Stomach (tissue), 9 donors: ENCODE results near the gene CPT2. TPM values are rescaled to one million over a fixed set of nuclear protein-coding genes. Genes with fewer than 3 reads are reported as not detected.

Experiments
- DNase-seq, 2 donors: peaks; one replicate each; pipeline versions ENCODE4 v3.0.0 to v3.0.0-alpha.2; 2013 to 2019
- H3K27ac ChIP-seq, 5 donors: fragments of 200-600 bp in 4 of 5; sonication (generic) in 4 of 5; one replicate each; pipeline ENCODE4 v1.5.1; 2013 to 2019; ENCODE audit warnings: mild to moderate bottlenecking in 1 of 5, moderate library complexity in 1 of 5
- H3K27me3 ChIP-seq, 3 donors: fragments of 200-600 bp; sonication (generic); one replicate each; pipeline ENCODE4 v1.5.1; 2017 to 2019; ENCODE audit warnings: mixed run types in 1 of 3
- H3K36me3 ChIP-seq, 4 donors: fragments of 200-600 bp; sonication (generic); 1 replicate in 3 of 4; 2 replicates in 1 of 4; pipeline ENCODE4 v1.5.1; 2016 to 2019
- H3K4me1 ChIP-seq, 4 donors: fragments of 200-600 bp; sonication (generic); one replicate each; pipeline ENCODE4 v1.5.1; 2016 to 2019
- H3K4me3 ChIP-seq, 4 donors: fragments of 200-600 bp; sonication (generic) in 3 of 4; one replicate each; pipeline ENCODE4 v1.5.1; 2016 to 2019; ENCODE audit warnings: mild to moderate bottlenecking in 1 of 4
- H3K9me3 ChIP-seq, 4 donors: fragments of 200-600 bp; sonication (generic); one replicate each; pipeline ENCODE4 v1.5.1; 2016 to 2019
- EP300 ChIP-seq: sonication (generic); formaldehyde crosslinking; IDR thresholded peaks from one replicate; pipeline ENCODE4 v1.6.1; 2017; ENCODE audit warnings: antibody characterized with exemption
- POLR2A ChIP-seq, 4 donors: fragments of 450-650 bp; IDR thresholded peaks; one replicate each; pipeline ENCODE4 v1.6.1; 2016; ENCODE audit warnings: antibody characterized with exemption in 4 of 4, control low read depth in 2 of 4, mild to moderate bottlenecking in 1 of 4, moderate library complexity in 1 of 4
- POLR2AphosphoS5 ChIP-seq, 3 donors: sonication (generic); formaldehyde crosslinking; IDR thresholded peaks; one replicate each; pipeline ENCODE4 v1.6.1; 2016; ENCODE audit warnings: antibody characterized with exemption in 3 of 3
- WGBS, 5 donors: extraction: QIAGEN DNeasy Blood & Tissue Kit in 3 of 5; methylation state at CpG; one replicate each; pipeline versions ENCODE4 v1.1.5 to v1.1.7; 2013 to 2018; 5-methylcytosine and 5-hydroxymethylcytosine counted together
- intact Hi-C: fragments of 100-400 bp; cut with DNase I; formaldehyde crosslinking; loops from one replicate; pipeline ENCODE4 v1.15.1; 2023; ENCODE audit warnings: low total_unique reads
- polyA plus RNA-seq, 3 donors: library from polyadenylated mRNA; stranded (reverse); fragments of 200-250 nt; gene quantifications; one replicate each; pipeline ENCODE4 v1.2.3, GENCODE V29; 2013
- total RNA-seq, 5 donors: library from RNA; depleted of rRNA; stranded (reverse); fragments of >200 nt; gene quantifications; one replicate each; pipeline versions ENCODE4 v1.1.0 to v1.2.3, GENCODE V29; 2014 to 2016
- TF ChIP-seq, protein P1 (sequence below), 7 experiments: fragments of 450-650 bp in 4 of 7; fragments of 200-600 bp in 3 of 7; sonication (generic) in 3 of 7; IDR thresholded peaks; one replicate each; pipeline ENCODE4 v1.5.1; 2016 to 2019; ENCODE audit warnings: antibody characterized with exemption in 7 of 7, control low read depth in 2 of 7, mild to moderate bottlenecking in 1 of 7
- donor health status: healthy with polysubstance abuse.
- donor health status: Bipolar disorder and iron deficiency.
- donor health status: healthy.

The CPT2 gene
- total and polyA plus RNA-seq, 8 donors, result 2.3 to 221 (median 19.4) TPM

DNA sequence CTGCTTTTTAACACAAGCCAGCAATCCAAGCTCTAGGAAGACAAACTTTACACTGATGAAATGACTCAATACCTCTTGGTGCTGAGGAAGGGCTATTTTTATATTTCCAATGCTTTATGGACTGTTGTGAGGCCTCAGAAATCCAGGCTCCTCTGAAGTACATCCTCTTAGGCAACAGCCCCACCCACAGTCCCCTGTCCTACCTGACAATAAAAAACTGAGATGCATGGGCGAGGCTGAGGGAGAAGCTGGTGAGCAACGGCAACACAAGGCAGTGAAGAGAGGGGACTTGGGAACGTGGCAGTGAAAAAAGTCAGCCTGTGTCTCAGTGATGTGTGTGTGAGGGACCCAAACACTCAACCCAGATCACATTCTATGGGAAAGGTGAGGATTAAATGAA, 10.1 kb upstream of the CPT2 start:
- H3K9me3 ChIP-seq, result no peaks in the 10 kb centered on the region
- H3K36me3 ChIP-seq, result no peaks in the 10 kb centered on the region
- intact Hi-C loops, result loop anchor here (10.0 kb wide), 1 partner anchor 272 kb away; no protein-coding TSS in a partner anchor
- 70 to 89% (median 75%) methylated on average over 3 of the region's 3 CpGs for WGBS, 5 donors
- DNase-seq, result no peak
- no peak for TF ChIP-seq EP300
- TF ChIP-seq POLR2A (IDR thresholded peaks at IDR 0.05), result no peak
- no peak for TF ChIP-seq POLR2AphosphoS5 (IDR thresholded peaks at IDR 0.05)
- TF ChIP-seq, protein P1, sequence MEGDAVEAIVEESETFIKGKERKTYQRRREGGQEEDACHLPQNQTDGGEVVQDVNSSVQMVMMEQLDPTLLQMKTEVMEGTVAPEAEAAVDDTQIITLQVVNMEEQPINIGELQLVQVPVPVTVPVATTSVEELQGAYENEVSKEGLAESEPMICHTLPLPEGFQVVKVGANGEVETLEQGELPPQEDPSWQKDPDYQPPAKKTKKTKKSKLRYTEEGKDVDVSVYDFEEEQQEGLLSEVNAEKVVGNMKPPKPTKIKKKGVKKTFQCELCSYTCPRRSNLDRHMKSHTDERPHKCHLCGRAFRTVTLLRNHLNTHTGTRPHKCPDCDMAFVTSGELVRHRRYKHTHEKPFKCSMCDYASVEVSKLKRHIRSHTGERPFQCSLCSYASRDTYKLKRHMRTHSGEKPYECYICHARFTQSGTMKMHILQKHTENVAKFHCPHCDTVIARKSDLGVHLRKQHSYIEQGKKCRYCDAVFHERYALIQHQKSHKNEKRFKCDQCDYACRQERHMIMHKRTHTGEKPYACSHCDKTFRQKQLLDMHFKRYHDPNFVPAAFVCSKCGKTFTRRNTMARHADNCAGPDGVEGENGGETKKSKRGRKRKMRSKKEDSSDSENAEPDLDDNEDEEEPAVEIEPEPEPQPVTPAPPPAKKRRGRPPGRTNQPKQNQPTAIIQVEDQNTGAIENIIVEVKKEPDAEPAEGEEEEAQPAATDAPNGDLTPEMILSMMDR (IDR thresholded peaks at IDR 0.05), result no peak
- no peak overlapping the region for H3K4me3 ChIP-seq
- H3K4me1 ChIP-seq, result peaks cover 16 to 41% (median 25%) of the 10 kb centered on the region in 4 donors
- no peak overlapping the region for H3K27ac ChIP-seq
- no peaks in the 10 kb centered on the region for H3K27me3 ChIP-seq

DNA sequence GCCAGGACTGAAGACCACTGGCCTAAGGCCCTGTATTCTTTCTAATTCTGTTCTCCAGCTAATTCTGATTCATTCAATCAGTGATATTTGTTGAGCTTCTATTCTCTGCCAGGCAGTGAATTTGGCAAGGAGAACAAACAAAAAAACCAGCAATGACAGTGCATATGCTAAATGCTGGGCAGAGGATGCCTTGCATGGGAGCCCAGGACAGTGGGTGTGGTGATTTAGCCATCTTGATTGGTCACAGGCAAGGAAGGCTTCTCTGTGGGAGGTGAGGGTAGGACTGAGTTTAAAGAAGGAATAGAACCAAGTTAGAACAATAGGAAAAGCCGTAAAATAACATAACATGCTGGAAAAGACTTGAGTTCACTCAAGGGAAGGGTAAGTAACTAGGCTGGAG, 9.2 kb upstream of the CPT2 start:
- TF ChIP-seq POLR2AphosphoS5 (IDR thresholded peaks at IDR 0.05) (no peak), EP300 (no peak), POLR2A (IDR thresholded peaks at IDR 0.05) (no peak)
- TF ChIP-seq, protein P1 (IDR thresholded peaks at IDR 0.05), result no peak

DNA sequence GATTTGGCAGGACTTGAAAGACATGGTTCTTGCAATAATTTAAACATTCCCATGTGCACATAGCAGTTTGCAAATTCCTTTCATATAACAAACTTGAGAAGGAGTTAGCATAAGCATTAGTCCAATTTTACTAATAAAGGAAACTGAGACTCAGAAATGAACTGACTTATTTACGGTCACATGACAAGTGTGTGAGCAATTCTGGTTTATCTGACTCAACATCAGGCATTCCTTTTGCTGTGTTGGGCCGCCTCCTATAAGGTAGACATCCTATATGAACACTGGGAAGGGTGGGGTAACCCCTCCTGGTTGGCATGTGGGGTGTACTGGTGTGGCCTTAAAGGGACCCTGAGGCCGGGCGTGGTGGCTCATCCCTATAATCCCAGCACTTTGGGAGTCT, 8.5 kb upstream of the CPT2 start:
- H3K4me1 ChIP-seq, result peaks cover 4 to 26% (median 12%) of the 10 kb centered on the region in 4 donors
- intact Hi-C loops, result loop anchor here (10.0 kb wide), 1 partner anchor 273 kb away; no protein-coding TSS in a partner anchor
- 81 to 90% (median 82%) methylated on average over 4 of the region's 4 CpGs for WGBS, 5 donors
- H3K27me3 ChIP-seq, result no peaks in the 10 kb centered on the region
- no peak for DNase-seq
- H3K36me3 ChIP-seq, result no peaks in the 10 kb centered on the region
- no peak overlapping the region for H3K27ac ChIP-seq
- no peaks in the 10 kb centered on the region for H3K9me3 ChIP-seq
- TF ChIP-seq EP300 (no peak), POLR2AphosphoS5 (IDR thresholded peaks at IDR 0.05) (no peak), POLR2A (IDR thresholded peaks at IDR 0.05) (no peak)
- TF ChIP-seq, protein P1 (IDR thresholded peaks at IDR 0.05), result no peak
- H3K4me3 ChIP-seq, result no peak overlapping the region

More for the DNA sequence above, 9.2 kb upstream of the CPT2 start:
- no peak overlapping the region for H3K27ac ChIP-seq
- H3K4me3 ChIP-seq, result no peak overlapping the region
- intact Hi-C loops, result loop anchor here (10.0 kb wide), 1 partner anchor 273 kb away; no protein-coding TSS in a partner anchor
- no peaks in the 10 kb centered on the region for H3K36me3 ChIP-seq
- no peaks in the 10 kb centered on the region for H3K27me3 ChIP-seq
- H3K9me3 ChIP-seq, result no peaks in the 10 kb centered on the region
- no peak for DNase-seq
- 81 to 95% (median 90%) methylated on average over 1 of the region's 1 CpG for WGBS, 5 donors
- peaks cover 11 to 33% (median 19%) of the 10 kb centered on the region in 4 donors for H3K4me1 ChIP-seq

DNA sequence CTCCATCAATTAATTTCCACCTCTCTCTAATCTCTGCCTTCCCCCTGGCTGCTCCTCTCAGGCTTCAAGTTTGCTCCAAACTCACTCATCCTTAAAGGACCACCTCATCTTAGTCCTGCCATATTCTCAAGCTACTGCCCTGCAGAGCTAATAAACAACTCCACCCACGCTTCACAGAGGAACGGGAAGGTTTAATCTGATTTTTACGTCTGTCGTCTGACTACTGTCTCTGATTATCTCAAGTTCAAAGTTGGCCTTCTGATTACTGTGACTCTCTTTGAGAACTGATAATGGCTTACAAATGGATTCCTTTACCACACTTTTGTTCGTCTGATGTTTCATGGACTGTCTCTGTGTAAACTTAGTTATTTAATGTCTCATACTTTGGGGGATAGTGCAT, 7.6 kb upstream of the CPT2 start:
- no peak for TF ChIP-seq EP300
- TF ChIP-seq, protein P1 (IDR thresholded peaks at IDR 0.05), result no peak
- TF ChIP-seq POLR2AphosphoS5 (IDR thresholded peaks at IDR 0.05), result no peak
- TF ChIP-seq POLR2A (IDR thresholded peaks at IDR 0.05), result no peak
- Histone ChIP-seq H3K36me3 (no peaks in the 10 kb centered on the region), H3K4me1 (peaks cover 0 to 16% (median 7%) of the 10 kb centered on the region in 4 donors), H3K27ac (no peak overlapping the region), H3K27me3 (no peaks in the 10 kb centered on the region), H3K9me3 (no peaks in the 10 kb centered on the region), H3K4me3 (no peak overlapping the region)
- WGBS, 5 donors, result 52 to 78% (median 60%) methylated on average over 5 of the region's 5 CpGs
- DNase-seq, result no peak
- intact Hi-C loops, result loop anchor here (10.0 kb wide), 1 partner anchor 274 kb away; no protein-coding TSS in a partner anchor
